Posterior vena cava (tissue), 2 donors: Measurements from ENCODE around the gene JPH3. TPM values are rescaled to one million over a fixed set of nuclear protein-coding genes. Genes with fewer than 3 reads are reported as not detected.
"Not testable (repeated sequence)": the region's sequence is repeated elsewhere in the genome, so short reads cannot be mapped to it uniquely, and the experiment has no call there.

Source experiments
- DNase-seq: peaks from one replicate; pipeline ENCODE4 v3.0.0-alpha.2; 2020; ENCODE audit warnings: low spot score
- intact Hi-C, 2 donors: fragments of 100-400 bp; cut with DNase I; formaldehyde crosslinking; loops; one replicate each; pipeline versions ENCODE4 v1.14.1 to v1.14.2; 2022 to 2023
- total RNA-seq, 2 donors: library from RNA; stranded (reverse); fragmentation: NEBNext Ultra II Directional; extraction: Animal tissue kit (Norgen Biotek cat#: 25700); gene quantifications; one replicate each; pipeline ENCODE4 v1.2.1, GENCODE V29; 2021
- donor health status: DM: yes; HTN: yes; CAD: no.
- donor health status: DM: yes; HTN: yes; CAD: no.

JPH3 gene
- total RNA-seq, 2 donors from 2014 or later, result 1.4 to 1.8 TPM

GRCh38 chr16:87715658-87716057, 113.3 kb downstream of the JPH3 start:
- DNase-seq, result no peak
- intact Hi-C loops, result no loop called here

GRCh38 chr16:87718831-87719230, 116.5 kb downstream of the JPH3 start:
- intact Hi-C loops, DNase-seq: not testable (repeated sequence)

- intact Hi-C loops, result no loop called here
- DNase-seq, result no peak
Measured at GRCh38 chr16:87720446-87720845, 118.1 kb downstream of the JPH3 start.

GRCh38 chr16:87721622-87722585, 119.6 kb downstream of the JPH3 start:
- intact Hi-C loops, result no loop called here
- no peak for DNase-seq

- intact Hi-C loops, result no loop called here
- DNase-seq, result no peak
Measured at GRCh38 chr16:87722590-87723225, 120.4 kb downstream of the JPH3 start.

GRCh38 chr16:87723226-87723623, 120.9 kb downstream of the JPH3 start:
- no peak for DNase-seq
- intact Hi-C loops, result no loop called here

- intact Hi-C loops, result no loop called here
- no peak for DNase-seq
Measured at GRCh38 chr16:87724490-87725291, 122.4 kb downstream of the JPH3 start.

- no peak for DNase-seq
- intact Hi-C loops, result no loop called here
Measured at GRCh38 chr16:87725596-87726235, 123.4 kb downstream of the JPH3 start.

GRCh38 chr16:87726577-87726976, 124.3 kb downstream of the JPH3 start:
- intact Hi-C loops, DNase-seq: not testable (repeated sequence)

GRCh38 chr16:87727346-87727745, 125.0 kb downstream of the JPH3 start:
- intact Hi-C loops, result no loop called here
- DNase-seq, result no peak

- no peak for DNase-seq
- intact Hi-C loops, result no loop called here
Measured at GRCh38 chr16:87728026-87728425, 125.7 kb downstream of the JPH3 start.

GRCh38 chr16:87729266-87729954, 127.1 kb downstream of the JPH3 start:
- intact Hi-C loops, result no loop called here
- DNase-seq, result no peak

GRCh38 chr16:87731607-87732006, 129.3 kb downstream of the JPH3 start:
- DNase-seq, result no peak

GRCh38 chr16:87733190-87733589, 130.9 kb downstream of the JPH3 start:
- intact Hi-C loops, result no loop called here
- DNase-seq, result no peak

More at GRCh38 chr16:87731607-87732006, 129.3 kb downstream of the JPH3 start:
- intact Hi-C loops, result no loop called here

GRCh38 chr16:87734644-87735043, 132.3 kb downstream of the JPH3 start:
- intact Hi-C loops, result no loop called here
- no peak for DNase-seq

- intact Hi-C loops, result no loop called here
Measured at GRCh38 chr16:87735270-87736007, 133.1 kb downstream of the JPH3 start.

GRCh38 chr16:87736008-87736382, 133.7 kb downstream of the JPH3 start:
- DNase-seq, result no peak
- intact Hi-C loops, result no loop called here

More at GRCh38 chr16:87735270-87736007, 133.1 kb downstream of the JPH3 start:
- DNase-seq, result no peak

GRCh38 chr16:87739801-87740200, 137.5 kb downstream of the JPH3 start:
- intact Hi-C loops, result no loop called here

More at GRCh38 chr16:87739801-87740200, 137.5 kb downstream of the JPH3 start:
- DNase-seq, result no peak
